ENCODE results near the gene TANK. TPM values are rescaled to one million over a fixed set of nuclear protein-coding genes. Genes with fewer than 3 reads are reported as not detected.

Gene TANK
- total RNA-seq, 1 donor from 2014 or later, result 45.4 TPM

DNA sequence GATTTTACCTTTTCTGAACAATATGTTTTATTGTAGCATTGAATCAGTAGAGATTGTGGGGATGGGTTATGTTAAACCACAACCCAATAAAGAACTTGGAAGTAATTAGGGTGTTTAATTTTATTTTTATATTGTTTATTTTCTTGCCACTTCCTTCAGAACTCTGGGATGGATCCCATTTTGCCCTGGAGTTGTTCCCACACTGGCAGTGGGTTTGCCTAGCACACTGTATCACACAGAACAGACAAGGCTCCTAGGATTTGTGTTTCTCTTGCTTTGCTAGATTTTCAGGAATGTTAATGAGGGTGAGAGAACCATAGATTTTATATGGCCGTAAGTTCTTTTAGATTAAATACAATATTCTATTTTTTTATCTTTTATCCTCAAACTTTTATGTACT, 59.0 kb downstream of the TANK start:
- no peak for TF ChIP-seq CTCF (IDR thresholded peaks at IDR 0.05)
- no peak for DNase-seq (ENCODE audit: low spot score)
- Mint-ChIP-seq H3K27ac (ENCODE audit: unreplicated experiment) (no peak overlapping the region), H3K27me3 (ENCODE audit: low read depth) (no peaks in the 10 kb centered on the region), H3K36me3 (ENCODE audit: low read depth) (peaks cover 5% of the 10 kb centered on the region), H3K4me1 (ENCODE audit: low read depth) (peaks cover 5% of the 10 kb centered on the region), H3K4me3 (ENCODE audit: unreplicated experiment) (no peak overlapping the region), H3K9me3 (ENCODE audit: low read depth) (peaks cover 3% of the 10 kb centered on the region)

DNA sequence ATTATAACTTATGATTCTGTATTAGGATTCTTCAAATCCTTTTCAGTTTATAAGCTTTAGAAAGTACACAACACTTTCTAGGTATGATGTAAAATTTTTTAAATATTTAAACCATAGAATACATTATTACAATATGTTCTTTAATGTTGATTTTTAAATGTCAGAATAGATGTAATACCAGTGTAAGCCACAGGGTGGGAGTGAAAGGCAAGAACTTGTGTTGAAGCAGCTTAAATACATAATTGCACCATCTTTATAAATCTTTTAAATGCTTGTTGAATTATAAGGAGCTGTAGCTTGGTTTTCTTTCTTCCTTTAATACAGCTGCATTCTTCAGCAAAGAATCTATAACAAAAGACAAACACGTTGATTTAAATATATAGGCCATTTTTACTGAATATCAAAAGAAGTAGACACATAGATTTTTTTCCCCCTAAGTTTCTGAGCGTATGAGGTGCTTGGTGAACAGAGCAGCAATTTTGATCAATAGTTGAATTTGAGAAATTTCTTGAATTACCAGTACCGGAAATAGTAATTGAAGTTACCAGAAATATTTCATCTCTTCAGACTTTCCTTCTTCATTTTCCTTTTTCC, 63.0 kb downstream of the TANK start:
- no peak for DNase-seq (ENCODE audit: low spot score)

DNA sequence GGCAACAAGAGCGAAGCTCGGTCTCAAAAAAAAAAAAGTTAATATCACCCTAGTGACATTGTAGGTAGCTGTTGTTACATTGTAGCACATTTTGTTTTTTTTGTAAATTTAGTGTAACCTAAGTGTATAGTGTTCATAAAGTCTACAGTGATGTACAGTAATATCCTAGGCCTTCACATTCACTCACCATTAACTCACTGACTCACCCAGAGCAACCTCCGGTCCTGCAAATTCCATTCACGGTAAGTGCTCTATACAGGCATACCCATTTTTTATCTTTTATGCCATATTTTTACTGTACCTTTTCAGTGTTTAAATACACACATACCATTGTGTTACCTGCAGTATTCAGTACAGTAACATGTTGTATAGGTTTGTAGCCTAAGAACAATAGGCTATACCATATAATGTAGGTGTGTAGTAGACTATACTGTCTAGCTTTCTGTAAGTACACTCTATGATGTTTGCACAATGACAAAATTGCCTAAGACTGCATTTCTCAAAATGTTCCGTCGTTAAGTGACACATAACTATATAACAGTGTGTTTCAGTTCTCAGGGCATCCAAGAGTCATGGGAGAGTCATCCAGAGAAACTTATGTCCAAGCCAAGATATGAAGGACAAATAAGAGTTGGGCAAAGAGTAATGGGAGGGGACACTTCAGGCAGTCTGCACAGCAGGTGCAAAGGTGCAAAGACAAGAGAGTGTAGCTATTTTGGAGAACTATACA, 68.4 kb downstream of the TANK start:
- Mint-ChIP-seq H3K27me3 (ENCODE audit: low read depth) (no peaks in the 10 kb centered on the region), H3K4me3 (ENCODE audit: unreplicated experiment) (no peak overlapping the region), H3K4me1 (ENCODE audit: low read depth) (peaks cover 6% of the 10 kb centered on the region), H3K27ac (ENCODE audit: unreplicated experiment) (no peak overlapping the region), H3K36me3 (ENCODE audit: low read depth) (peaks cover 18% of the 10 kb centered on the region), H3K9me3 (ENCODE audit: low read depth) (no peaks in the 10 kb centered on the region)
- TF ChIP-seq CTCF (IDR thresholded peaks at IDR 0.05), result no peak
- DNase-seq (ENCODE audit: low spot score), result no peak

More for the DNA sequence above, 63.0 kb downstream of the TANK start:
- Mint-ChIP-seq H3K27ac (ENCODE audit: unreplicated experiment) (no peak overlapping the region), H3K4me3 (ENCODE audit: unreplicated experiment) (no peak overlapping the region), H3K9me3 (ENCODE audit: low read depth) (no peaks in the 10 kb centered on the region), H3K36me3 (ENCODE audit: low read depth) (peaks cover 7% of the 10 kb centered on the region), H3K27me3 (ENCODE audit: low read depth) (no peaks in the 10 kb centered on the region), H3K4me1 (ENCODE audit: low read depth) (peaks cover 5% of the 10 kb centered on the region)
- peak; percentile 88 for TF ChIP-seq CTCF (IDR thresholded peaks at IDR 0.05)

GRCh38 chr2:161230959-161231358, 70.7 kb downstream of the TANK start:
- no peak overlapping the region for H3K4me3 Mint-ChIP-seq (ENCODE audit: unreplicated experiment)
- TF ChIP-seq CTCF (IDR thresholded peaks at IDR 0.05), result no peak
- no peaks in the 10 kb centered on the region for H3K9me3 Mint-ChIP-seq (ENCODE audit: low read depth)

GRCh38 chr2:161232571-161232970, 72.3 kb downstream of the TANK start:
- peaks cover 13% of the 10 kb centered on the region for H3K4me1 Mint-ChIP-seq (ENCODE audit: low read depth)
- DNase-seq (ENCODE audit: low spot score), result no peak
- no peak overlapping the region for H3K4me3 Mint-ChIP-seq (ENCODE audit: unreplicated experiment)
- no peaks in the 10 kb centered on the region for H3K27me3 Mint-ChIP-seq (ENCODE audit: low read depth)
- peaks cover 18% of the 10 kb centered on the region for H3K36me3 Mint-ChIP-seq (ENCODE audit: low read depth)
- H3K27ac Mint-ChIP-seq (ENCODE audit: unreplicated experiment), result no peak overlapping the region
- TF ChIP-seq CTCF (IDR thresholded peaks at IDR 0.05), result no peak
- no peaks in the 10 kb centered on the region for H3K9me3 Mint-ChIP-seq (ENCODE audit: low read depth)

More at GRCh38 chr2:161230959-161231358, 70.7 kb downstream of the TANK start:
- peaks cover 6% of the 10 kb centered on the region for H3K4me1 Mint-ChIP-seq (ENCODE audit: low read depth)
- no peak overlapping the region for H3K27ac Mint-ChIP-seq (ENCODE audit: unreplicated experiment)
- peaks cover 18% of the 10 kb centered on the region for H3K36me3 Mint-ChIP-seq (ENCODE audit: low read depth)
- DNase-seq (ENCODE audit: low spot score), result no peak
- no peaks in the 10 kb centered on the region for H3K27me3 Mint-ChIP-seq (ENCODE audit: low read depth)
